ENCODE results near the gene OSBPL7. TPM values are rescaled to one million over a fixed set of nuclear protein-coding genes. Genes with fewer than 3 reads are reported as not detected.

Gene OSBPL7
- total and polyA plus RNA-seq, 2 of the 4 experiments (the other 2 are of a cell fraction): 5.2 to 14.5 TPM

- no peak overlapping the region for H4K91ac ChIP-seq (ENCODE audit: insufficient read depth, low read depth, low read length)
- no peaks in the 10 kb centered on the region for H3K4me1 ChIP-seq (ENCODE audit: control insufficient read depth, insufficient read depth, low read length)
- peaks cover 53% of the 10 kb centered on the region for H3K27me3 ChIP-seq (ENCODE audit: control insufficient read depth, insufficient read depth, low read length)
- no peak overlapping the region for H2AK9ac ChIP-seq (replicated peaks; ENCODE audit: low read depth, low read length, poor library complexity)
- H2AK5ac ChIP-seq (ENCODE audit: low read depth, low read length): no peak overlapping the region
- no TSS peak for BruUV-seq (replicated peaks)
- CTCF ChIA-PET: interaction anchor here (0.6 to 1.0 kb wide), 4 partner anchors 8 to 92 kb away, joined by 3 to 5 read pairs (median 4); partner anchors contain the start of gene TBX21
- no peak overlapping the region for H2BK15ac ChIP-seq (ENCODE audit: low read depth, low read length)
- peak overlapping the region; percentile 77 for H2AFZ ChIP-seq (replicated peaks; ENCODE audit: low read length, poor library complexity)
- no peak overlapping the region for H3K14ac ChIP-seq (replicated peaks; ENCODE audit: low read depth, low read length)
- H3K4me2 ChIP-seq (ENCODE audit: low read depth, low read length): peak overlapping the region; percentile 84
- H3K9me3 ChIP-seq (ENCODE audit: control insufficient read depth, insufficient read depth, low read length): no peaks in the 10 kb centered on the region
- no peak overlapping the region for H2BK5ac ChIP-seq (ENCODE audit: low read depth, low read length, poor library complexity, severe bottlenecking)
- dilution Hi-C loops (cut with HindIII; ENCODE audit: low sequenced_read_pairs, unreplicated experiment) (no loop called here), in situ Hi-C loops (cut with MboI; ENCODE audit: low sequenced_read_pairs) (no loop called here), intact Hi-C loops (cut with micrococcal nuclease) (loop anchor here (2.0 kb wide), 1 partner anchor 91 kb away; no protein-coding TSS in a partner anchor)
- ATAC-seq (ENCODE audit: low read depth) (peak; percentile 98), DNase-seq (peak; percentile 38)
- H2BK120ac ChIP-seq (ENCODE audit: low read depth, low read length): no peak overlapping the region
- no peak overlapping the region for H3K23ac ChIP-seq (ENCODE audit: low read depth, low read length)
- no peak overlapping the region for H4K8ac ChIP-seq (ENCODE audit: low read depth in 2 of 2, low read length in 2 of 2)
- no peaks in the 10 kb centered on the region for H3K36me3 ChIP-seq (ENCODE audit: control insufficient read depth, insufficient read depth, low read length)
- H4K5ac ChIP-seq (ENCODE audit: low read depth, low read length): no peak overlapping the region
- H3K56ac ChIP-seq (ENCODE audit: extremely low read depth, insufficient read depth, low read length): no peak overlapping the region
- TF ChIP-seq CTCF (conservative IDR thresholded peaks at IDR 0.05; ENCODE audit: low read depth, low read length) (peak; percentile 54), SMC3 (IDR thresholded peaks at IDR 0.05; ENCODE audit: low read depth, low read length) (peak; percentile 40), RAD21 (IDR thresholded peaks at IDR 0.05; ENCODE audit: low read length) (peak; percentile 61), POLR2A (IDR thresholded peaks at IDR 0.05; ENCODE audit: low read depth, low read length) (no peak)
- H3K9ac ChIP-seq (ENCODE audit: low read depth, low read length): no peak overlapping the region
- H2BK20ac ChIP-seq (ENCODE audit: low read depth, low read length): no peak overlapping the region
- POLR2A ChIA-PET (ENCODE audit: unreplicated experiment): no interaction called here
- WGBS, 2 experiments (ENCODE audit: extremely low coverage in 2 of 2, insufficient read length in 1 of 2): 3% methylated on average over 30 of the region's 70 CpGs; no CpG with 5 or more reads in 1 of the 2 experiments
- H4K20me1 ChIP-seq (ENCODE audit: insufficient read depth, low read length): no peaks in the 10 kb centered on the region
- no peak overlapping the region for H3K18ac ChIP-seq (ENCODE audit: low read depth, low read length)
- H3K9me1 ChIP-seq (ENCODE audit: insufficient read depth, low read length): no peaks in the 10 kb centered on the region
- no peak overlapping the region for H3K27ac ChIP-seq (ENCODE audit: insufficient read depth, low read length)
- H3K79me1 ChIP-seq (ENCODE audit: low read depth in 1 of 2, low read length in 2 of 2): no peaks in the 10 kb centered on the region
- H3K4me3 ChIP-seq (ENCODE audit: insufficient read depth, low read depth, low read length): peak overlapping the region; percentile 40
- H3K4ac ChIP-seq (ENCODE audit: low read depth, low read length): no peak overlapping the region
Measured at GRCh38 chr17:47789611-47790561, 31.7 kb downstream of the OSBPL7 start.

All from IMR-90 (cell line).